ENCODE measurements around the gene MYH2.

MYH2 gene

GRCh38 chr17:10549096-10549842, at the start of gene MYH2:
Gene MYH2, minus strand, starts transcription at chr17:10549658. Its CDS starts 1,738 bp downstream, at chr17:10547920.
- no peak for TF ChIP-seq CTCF (IDR thresholded peaks at IDR 0.05; ENCODE audit: low read length, missing control alignments)
- H3K4me3 ChIP-seq (replicated peaks; ENCODE audit: low read depth, low read length): no peak within 1 kb of the TSS
- no peak for DNase-seq (ENCODE audit: low read depth)

DNA sequence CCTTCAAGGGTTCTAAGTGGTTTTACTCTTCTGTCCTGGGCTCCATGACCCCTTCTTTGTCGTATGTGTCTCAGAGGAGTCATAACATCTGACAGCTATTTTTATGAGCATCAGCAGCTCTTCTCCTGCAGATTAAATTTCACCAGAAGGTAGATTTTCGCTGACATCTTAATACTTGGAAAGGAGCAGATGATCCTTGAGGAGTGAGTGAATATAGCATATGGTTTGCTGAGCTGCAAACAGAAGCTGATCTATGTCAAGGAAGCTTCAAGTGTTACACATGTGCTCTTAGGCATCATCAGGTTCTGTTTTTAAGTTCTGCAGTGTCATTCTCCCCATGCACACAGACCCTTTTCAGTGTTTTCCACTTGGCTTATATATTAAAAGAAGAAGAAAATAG, 49.2 kb upstream of the MYH2 start:
- DNase-seq (ENCODE audit: low read depth): no peak
- no peak for TF ChIP-seq CTCF (IDR thresholded peaks at IDR 0.05; ENCODE audit: low read length, missing control alignments)

DNA sequence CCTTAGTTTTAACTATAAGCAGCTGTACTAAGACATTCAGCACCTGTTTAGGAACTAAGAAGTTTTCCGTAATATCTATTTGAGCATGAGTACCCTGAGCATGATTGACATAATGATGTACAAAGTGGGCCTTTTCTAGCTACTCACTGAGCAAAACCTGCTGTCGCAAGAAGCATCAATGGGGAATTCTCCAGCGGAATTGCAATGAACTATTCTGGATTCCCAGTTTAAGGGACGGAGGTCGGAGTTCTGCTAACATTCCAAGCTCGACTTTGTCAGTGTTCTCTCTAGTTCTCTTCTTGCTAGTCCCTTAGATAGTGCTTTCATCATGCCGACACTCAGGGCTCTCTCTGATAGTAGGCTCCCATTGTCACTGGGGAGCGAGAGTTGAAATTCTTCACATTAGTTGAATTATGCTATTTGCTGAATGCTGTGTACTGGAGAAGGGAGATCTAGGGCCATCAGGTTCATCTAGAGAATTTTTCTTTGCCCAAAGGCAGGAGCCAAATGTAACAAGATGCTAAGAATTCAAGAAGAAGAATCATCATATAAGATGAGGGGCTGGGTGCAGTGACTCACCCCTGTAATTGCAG, 40.2 kb upstream of the MYH2 start:
- TF ChIP-seq CTCF (IDR thresholded peaks at IDR 0.05; ENCODE audit: low read length, missing control alignments): no peak
- DNase-seq (ENCODE audit: low read depth): no peak

More for the DNA sequence above, 49.2 kb upstream of the MYH2 start:
- no peak overlapping the region for H3K4me3 ChIP-seq (replicated peaks; ENCODE audit: low read depth, low read length)

DNA sequence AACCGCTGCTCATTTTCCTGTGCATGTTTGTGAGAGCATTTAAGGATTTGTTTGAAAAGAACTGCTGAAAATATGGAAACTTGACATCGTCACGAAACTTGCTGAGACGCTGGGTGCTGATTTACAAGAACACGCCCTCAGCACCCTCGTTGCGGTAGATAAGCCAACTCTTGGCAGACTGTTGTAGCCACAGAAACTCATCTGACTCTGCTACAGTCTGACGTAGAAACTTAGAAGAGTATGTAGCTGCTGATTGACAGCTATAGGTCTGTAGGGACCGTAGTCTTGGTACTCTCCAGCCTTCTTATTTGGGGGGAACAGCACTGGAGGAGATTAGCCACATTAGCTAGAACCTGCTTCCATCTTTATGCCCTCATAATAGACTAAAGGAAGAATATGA, 36.1 kb upstream of the MYH2 start:
- DNase-seq (ENCODE audit: low read depth): peak; percentile 4

More for the DNA sequence above, 40.2 kb upstream of the MYH2 start:
- H3K4me3 ChIP-seq (replicated peaks; ENCODE audit: low read depth, low read length): no peak overlapping the region

DNA sequence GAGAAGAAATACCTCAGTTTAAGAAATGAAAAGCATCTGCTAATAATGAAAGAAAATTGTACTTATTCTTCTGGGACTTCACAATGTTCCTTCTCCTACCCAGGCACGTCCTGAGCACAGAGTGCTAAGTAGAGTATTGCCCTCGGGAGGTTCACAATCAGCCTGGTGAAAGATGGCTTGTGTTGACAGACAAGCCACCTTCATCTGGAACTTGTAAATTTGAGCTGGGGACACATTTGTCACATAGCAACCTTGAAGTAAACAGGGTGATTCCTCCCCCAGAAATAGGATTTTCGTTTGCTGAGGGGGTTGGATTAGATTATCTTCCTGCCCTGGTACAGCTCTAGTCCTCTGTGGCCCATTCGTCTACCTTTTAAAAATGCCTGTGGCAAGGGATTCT, 34.4 kb upstream of the MYH2 start:
- DNase-seq (ENCODE audit: low read depth): no peak
- no peak overlapping the region for H3K4me3 ChIP-seq (replicated peaks; ENCODE audit: low read depth, low read length)
- TF ChIP-seq CTCF (IDR thresholded peaks at IDR 0.05; ENCODE audit: low read length, missing control alignments): no peak

More for the DNA sequence above, 36.1 kb upstream of the MYH2 start:
- no peak for TF ChIP-seq CTCF (IDR thresholded peaks at IDR 0.05; ENCODE audit: low read length, missing control alignments)
- H3K4me3 ChIP-seq (replicated peaks; ENCODE audit: low read depth, low read length): no peak overlapping the region

DNA sequence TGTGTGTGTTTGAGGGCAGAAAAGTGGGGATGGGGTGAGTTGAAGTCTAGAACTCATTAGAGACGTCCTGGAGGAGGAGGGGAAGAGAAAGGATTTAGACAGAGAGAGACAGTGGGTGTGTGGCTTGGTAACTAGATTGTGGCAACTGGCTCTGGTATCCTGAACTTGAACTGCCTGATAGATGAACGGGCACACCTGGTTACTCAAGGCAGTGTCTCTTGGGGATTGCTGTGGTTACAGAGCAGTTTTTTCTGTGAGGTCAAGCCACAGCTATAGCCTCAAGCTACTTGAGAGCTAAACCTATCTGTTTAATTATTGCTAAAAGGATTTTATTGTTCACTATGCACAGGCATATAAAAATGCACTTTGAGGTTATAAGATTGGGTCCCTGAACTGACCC, 29.8 kb upstream of the MYH2 start:
- DNase-seq (ENCODE audit: low read depth): no peak
- no peak overlapping the region for H3K4me3 ChIP-seq (replicated peaks; ENCODE audit: low read depth, low read length)
- TF ChIP-seq CTCF (IDR thresholded peaks at IDR 0.05; ENCODE audit: low read length, missing control alignments): no peak
